Upper lobe of left lung (tissue), 6 donors: ENCODE results near the gene SHC2. TPM values are rescaled to one million over a fixed set of nuclear protein-coding genes. Genes with fewer than 3 reads are reported as not detected.

ENCODE experiments used
- ATAC-seq, 2 donors: fragments of 200-7000 bp; cut with Tn5 transposase; one replicate each; pipeline ENCODE4 v1.9.1; 2022; ENCODE audit warnings: mild to moderate bottlenecking in 2 of 2, moderate library complexity in 2 of 2; ENCODE audit not compliant: low FRiP score in 2 of 2
- DNase-seq, 2 donors: peaks; one replicate each; pipeline ENCODE4 v3.0.0-alpha.2; 2019 to 2020
- H3K27ac ChIP-seq, 4 donors: fragments of 200-600 bp; sonication (generic); one replicate each; pipeline ENCODE4 v1.5.1; 2016 to 2019
- H3K27me3 ChIP-seq, 4 donors: fragments of 200-600 bp; sonication (generic); one replicate each; pipeline ENCODE4 v1.5.1; 2017 to 2019
- H3K36me3 ChIP-seq, 4 donors: fragments of 200-600 bp; sonication (generic); one replicate each; pipeline ENCODE4 v1.5.1; 2016 to 2019
- H3K4me1 ChIP-seq, 4 donors: fragments of 200-600 bp; sonication (generic); one replicate each; pipeline ENCODE4 v1.5.1; 2018 to 2019
- H3K4me3 ChIP-seq, 4 donors: fragments of 200-600 bp; sonication (generic); one replicate each; pipeline ENCODE4 v1.5.1; 2017 to 2019; ENCODE audit warnings: mild to moderate bottlenecking in 2 of 4, moderate library complexity in 1 of 4
- H3K9me3 ChIP-seq, 4 donors: fragments of 200-600 bp; sonication (generic); one replicate each; pipeline ENCODE4 v1.5.1; 2018 to 2019
- EP300 ChIP-seq, 4 donors: sonication (generic); formaldehyde crosslinking; IDR thresholded peaks; one replicate each; pipeline ENCODE4 v1.5.1; 2017; ENCODE audit warnings: antibody characterized with exemption in 4 of 4, control low read depth in 2 of 4
- POLR2A ChIP-seq, 4 donors: fragments of 450-650 bp; IDR thresholded peaks; one replicate each; pipeline ENCODE4 v1.5.1; 2016 to 2017; ENCODE audit warnings: antibody characterized with exemption in 4 of 4, mild to moderate bottlenecking in 2 of 4
- POLR2AphosphoS5 ChIP-seq, 2 donors: sonication (generic); formaldehyde crosslinking; IDR thresholded peaks; one replicate each; pipeline ENCODE4 v1.5.1; 2017; ENCODE audit warnings: antibody characterized with exemption in 2 of 2
- WGBS, 2 donors: methylation state at CpG; one replicate each; pipeline ENCODE4 v1.1.5; 2017 to 2018; 5-methylcytosine and 5-hydroxymethylcytosine counted together
- total RNA-seq, 6 donors: library from RNA; depleted of rRNA in 4 of 6; stranded (reverse); fragments of >200 nt in 4 of 6; gene quantifications; one replicate each; pipeline versions ENCODE4 v1.1.0 to v1.2.1, GENCODE V29; 2016 to 2021
- TF ChIP-seq, protein P1 (sequence below), 6 experiments: fragments of 450-650 bp in 4 of 6; fragments of 200-600 bp in 2 of 6; sonication (generic) in 2 of 6; IDR thresholded peaks; one replicate each; pipeline ENCODE4 v1.5.1; 2016 to 2019; ENCODE audit warnings: antibody characterized with exemption in 6 of 6
- donor health status: DM: no; HTN: no; CAD: no; lungs with moderate emphysema.
- donor health status: DM: no; HTN: yes; CAD: no; lungs with severe emphysema.

The SHC2 gene
- total RNA-seq, 6 donors from 2014 or later: 10.5 to 104 (median 22.5) TPM

DNA sequence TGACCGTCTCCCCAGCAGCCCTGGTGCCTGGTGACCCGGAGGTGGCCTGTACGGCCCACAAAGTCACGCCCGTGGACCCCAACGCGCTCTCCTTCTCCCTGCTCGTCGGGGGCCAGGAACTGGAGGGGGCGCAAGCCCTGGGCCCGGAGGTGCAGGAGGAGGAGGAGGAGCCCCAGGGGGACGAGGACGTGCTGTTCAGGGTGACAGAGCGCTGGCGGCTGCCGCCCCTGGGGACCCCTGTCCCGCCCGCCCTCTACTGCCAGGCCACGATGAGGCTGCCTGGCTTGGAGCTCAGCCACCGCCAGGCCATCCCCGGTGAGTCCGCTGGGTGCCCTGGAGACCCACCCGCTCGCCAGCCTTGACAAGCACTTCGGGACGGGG is 37.7 kb upstream of the SHC2 start:
- WGBS, 2 donors: 26 to 60% methylated on average over 7 to 12 of the region's 26 CpGs
- Histone ChIP-seq H3K27me3 (peaks cover 5 to 30% (median 19%) of the 10 kb centered on the region in 4 donors), H3K27ac (no peak overlapping the region), H3K4me1 (peaks cover 8 to 18% (median 15%) of the 10 kb centered on the region in 4 donors), H3K9me3 (no peaks in the 10 kb centered on the region), H3K4me3 (no peak overlapping the region), H3K36me3 (no peaks in the 10 kb centered on the region)
- ATAC-seq: no peak
- peak in 1 of 2 donors; percentile 75 for DNase-seq
- no peak for TF ChIP-seq POLR2A (IDR thresholded peaks at IDR 0.05)
- no peak for TF ChIP-seq POLR2AphosphoS5 (IDR thresholded peaks at IDR 0.05)
- TF ChIP-seq, protein P1, sequence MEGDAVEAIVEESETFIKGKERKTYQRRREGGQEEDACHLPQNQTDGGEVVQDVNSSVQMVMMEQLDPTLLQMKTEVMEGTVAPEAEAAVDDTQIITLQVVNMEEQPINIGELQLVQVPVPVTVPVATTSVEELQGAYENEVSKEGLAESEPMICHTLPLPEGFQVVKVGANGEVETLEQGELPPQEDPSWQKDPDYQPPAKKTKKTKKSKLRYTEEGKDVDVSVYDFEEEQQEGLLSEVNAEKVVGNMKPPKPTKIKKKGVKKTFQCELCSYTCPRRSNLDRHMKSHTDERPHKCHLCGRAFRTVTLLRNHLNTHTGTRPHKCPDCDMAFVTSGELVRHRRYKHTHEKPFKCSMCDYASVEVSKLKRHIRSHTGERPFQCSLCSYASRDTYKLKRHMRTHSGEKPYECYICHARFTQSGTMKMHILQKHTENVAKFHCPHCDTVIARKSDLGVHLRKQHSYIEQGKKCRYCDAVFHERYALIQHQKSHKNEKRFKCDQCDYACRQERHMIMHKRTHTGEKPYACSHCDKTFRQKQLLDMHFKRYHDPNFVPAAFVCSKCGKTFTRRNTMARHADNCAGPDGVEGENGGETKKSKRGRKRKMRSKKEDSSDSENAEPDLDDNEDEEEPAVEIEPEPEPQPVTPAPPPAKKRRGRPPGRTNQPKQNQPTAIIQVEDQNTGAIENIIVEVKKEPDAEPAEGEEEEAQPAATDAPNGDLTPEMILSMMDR (IDR thresholded peaks at IDR 0.05): no peak
- TF ChIP-seq EP300 (IDR thresholded peaks at IDR 0.05): no peak

DNA sequence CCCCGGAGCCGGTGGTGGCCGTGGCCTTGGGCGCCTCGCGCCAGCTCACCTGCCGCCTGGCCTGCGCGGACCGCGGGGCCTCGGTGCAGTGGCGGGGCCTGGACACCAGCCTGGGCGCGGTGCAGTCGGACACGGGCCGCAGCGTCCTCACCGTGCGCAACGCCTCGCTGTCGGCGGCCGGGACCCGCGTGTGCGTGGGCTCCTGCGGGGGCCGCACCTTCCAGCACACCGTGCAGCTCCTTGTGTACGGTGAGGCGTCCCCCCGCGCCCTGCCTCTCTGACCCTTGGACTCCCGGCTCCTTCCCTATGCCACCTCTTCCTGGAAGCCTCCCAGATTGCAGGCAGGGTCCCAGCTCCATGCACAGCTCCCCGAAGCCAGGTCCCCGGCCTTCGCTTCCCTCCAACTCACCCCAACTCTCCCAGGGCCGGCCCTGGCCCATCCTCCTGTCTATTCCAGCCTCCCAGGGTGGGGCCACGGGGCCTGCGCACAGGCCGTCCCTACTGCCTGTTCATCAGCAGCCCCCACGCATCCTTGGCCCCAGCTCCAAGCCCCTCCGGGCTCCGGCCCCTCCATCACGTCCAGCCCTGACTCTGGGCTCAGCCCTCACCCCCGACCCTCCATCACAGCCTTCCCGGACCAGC is 37.2 kb upstream of the SHC2 start:
- H3K4me1 ChIP-seq: peaks cover 8 to 18% (median 15%) of the 10 kb centered on the region in 4 donors
- DNase-seq: no peak
- whole genome bisulfite sequencing, 2 donors: 19 to 30% methylated on average over 27 to 35 of the region's 50 CpGs
- no peak overlapping the region for H3K27ac ChIP-seq
- TF ChIP-seq POLR2A (IDR thresholded peaks at IDR 0.05): no peak
- TF ChIP-seq, protein P1 (IDR thresholded peaks at IDR 0.05): no peak
- no peak for TF ChIP-seq EP300 (IDR thresholded peaks at IDR 0.05)
- TF ChIP-seq POLR2AphosphoS5 (IDR thresholded peaks at IDR 0.05): no peak
- no peaks in the 10 kb centered on the region for H3K9me3 ChIP-seq
- H3K36me3 ChIP-seq: no peaks in the 10 kb centered on the region
- H3K4me3 ChIP-seq: peak overlapping the region in 1 of 4 donors; percentile 1
- H3K27me3 ChIP-seq: peaks cover 5 to 30% (median 19%) of the 10 kb centered on the region in 4 donors
- peak in 1 of 2 donors; percentile 7 for ATAC-seq

DNA sequence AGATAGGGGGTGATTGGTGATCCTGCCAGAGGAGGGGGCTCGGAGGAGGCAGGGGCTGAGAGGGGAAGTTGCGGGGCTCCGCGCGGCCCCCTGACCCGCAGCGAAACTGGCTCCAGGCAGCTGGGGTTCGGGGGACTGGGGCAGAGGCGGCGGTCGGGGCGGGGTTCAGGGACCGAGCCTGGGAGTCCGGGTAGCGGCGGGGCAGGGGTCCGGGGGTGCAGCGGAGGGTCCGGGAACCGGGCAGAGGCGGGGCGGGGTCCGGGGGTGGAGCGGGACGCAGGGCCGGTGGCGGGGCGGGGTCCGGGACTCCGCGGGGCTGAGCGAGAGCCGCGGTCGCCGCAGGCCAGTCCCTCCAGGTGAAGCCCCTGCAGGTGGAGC is 36.6 kb upstream of the SHC2 start:
- peak overlapping the region in 1 of 4 donors; percentile 1 for H3K4me3 ChIP-seq
- peak in 1 of 2 donors; percentile 6 for ATAC-seq
- no peaks in the 10 kb centered on the region for H3K36me3 ChIP-seq
- peaks cover 8 to 18% (median 15%) of the 10 kb centered on the region in 4 donors for H3K4me1 ChIP-seq
- DNase-seq: peak in 1 of 2 donors; percentile 84
- peaks cover 5 to 30% (median 19%) of the 10 kb centered on the region in 4 donors for H3K27me3 ChIP-seq
- TF ChIP-seq POLR2A (IDR thresholded peaks at IDR 0.05) (no peak), POLR2AphosphoS5 (IDR thresholded peaks at IDR 0.05) (no peak), EP300 (IDR thresholded peaks at IDR 0.05) (no peak)
- TF ChIP-seq, protein P1 (IDR thresholded peaks at IDR 0.05): no peak
- 1 to 5% methylated on average over 7 to 11 of the region's 36 CpGs for WGBS, 2 donors
- no peak overlapping the region for H3K27ac ChIP-seq
- no peaks in the 10 kb centered on the region for H3K9me3 ChIP-seq

DNA sequence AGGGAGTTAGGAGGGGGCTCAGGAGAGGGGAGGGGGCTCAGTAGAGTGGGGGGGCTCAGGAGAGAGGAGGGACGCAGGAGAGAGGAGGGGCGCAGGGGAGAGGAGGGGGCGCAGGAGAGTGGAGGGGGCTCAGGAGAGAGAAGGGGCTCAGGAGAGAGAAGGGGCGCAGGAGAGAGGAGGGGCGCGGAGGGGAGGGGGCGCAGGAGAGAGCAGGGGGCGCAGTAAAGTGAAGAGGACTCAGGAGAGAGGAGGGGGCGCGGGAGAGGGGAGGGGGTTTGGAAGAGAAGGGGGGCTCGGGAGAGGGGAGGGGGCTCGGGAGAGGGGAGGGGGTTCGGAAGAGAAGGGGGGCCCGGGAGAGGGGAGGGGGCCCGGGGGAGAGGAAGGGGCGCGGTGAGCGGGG is 36.2 kb upstream of the SHC2 start:
- no peaks in the 10 kb centered on the region for H3K9me3 ChIP-seq
- DNase-seq (peak in 1 of 2 donors; percentile 10), ATAC-seq (no peak)
- TF ChIP-seq EP300 (IDR thresholded peaks at IDR 0.05): no peak
- no peak for TF ChIP-seq POLR2A (IDR thresholded peaks at IDR 0.05)
- no peak for TF ChIP-seq POLR2AphosphoS5 (IDR thresholded peaks at IDR 0.05)
- TF ChIP-seq, protein P1 (IDR thresholded peaks at IDR 0.05): no peak
- no peaks in the 10 kb centered on the region for H3K36me3 ChIP-seq
- WGBS, 2 donors: 32% methylated on average over 4 of the region's 18 CpGs; no CpG with 5 or more reads in 1 of the 2 donors
- H3K27ac ChIP-seq: no peak overlapping the region
- peaks cover 8 to 18% (median 15%) of the 10 kb centered on the region in 4 donors for H3K4me1 ChIP-seq
- H3K27me3 ChIP-seq: peaks cover 5 to 30% (median 19%) of the 10 kb centered on the region in 4 donors
- no peak overlapping the region for H3K4me3 ChIP-seq
